Epidermal melanocyte (primary cell): ENCODE measurements around the gene TP73.

Source experiments
- DNase-seq: peaks from one replicate; pipeline ENCODE4 v3.0.0; 2011; ENCODE audit warnings: low spot score; ENCODE audit not compliant: insufficient read length

Gene TP73

GRCh38 chr1:3685222-3685621 is 32.9 kb downstream of the TP73 start:
- no peak for DNase-seq

DNA sequence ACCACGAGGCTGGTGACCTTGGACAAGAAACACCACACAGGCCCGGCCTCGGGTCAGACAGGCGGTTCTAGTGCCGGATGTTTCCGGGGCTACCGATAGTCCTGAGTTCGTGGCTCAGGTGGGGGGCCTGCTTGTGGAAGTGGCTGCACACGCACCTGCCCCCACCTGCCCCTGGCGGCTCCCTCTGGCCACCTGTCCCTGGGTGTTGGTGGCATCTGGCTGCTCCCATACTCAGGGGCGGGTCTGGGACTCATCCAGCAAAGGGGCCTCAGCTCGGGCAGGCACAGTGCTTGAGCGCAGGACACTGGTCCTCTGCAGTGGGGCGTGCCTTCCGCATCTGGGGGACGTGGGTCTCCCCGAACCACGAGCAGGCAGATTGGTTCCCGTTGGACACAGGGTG is 33.6 kb downstream of the TP73 start:
- no peak for DNase-seq

DNA sequence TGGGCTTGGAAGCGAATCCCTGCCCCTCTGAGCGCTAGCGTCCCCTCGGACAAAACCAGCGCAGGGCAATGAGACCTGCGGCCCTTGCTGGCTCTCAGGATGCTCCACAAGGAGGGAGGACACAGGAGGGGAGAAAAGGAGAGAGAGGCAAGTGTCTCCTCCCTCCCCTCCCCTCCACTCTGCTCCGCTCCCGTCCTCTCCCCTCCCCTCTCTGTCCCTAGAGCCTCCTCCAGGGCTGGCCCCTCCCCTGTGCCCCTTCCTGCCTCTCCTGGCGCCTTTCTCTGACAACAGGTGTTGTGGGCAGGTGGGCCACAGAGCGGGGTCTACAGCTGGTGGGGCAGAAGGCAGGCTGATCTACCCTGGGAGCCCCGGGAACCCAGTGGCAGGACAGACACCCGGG is 35.2 kb downstream of the TP73 start:
- DNase-seq: no peak

- no peak for DNase-seq
Measured at GRCh38 chr1:3688356-3689137, 36.2 kb downstream of the TP73 start.

DNA sequence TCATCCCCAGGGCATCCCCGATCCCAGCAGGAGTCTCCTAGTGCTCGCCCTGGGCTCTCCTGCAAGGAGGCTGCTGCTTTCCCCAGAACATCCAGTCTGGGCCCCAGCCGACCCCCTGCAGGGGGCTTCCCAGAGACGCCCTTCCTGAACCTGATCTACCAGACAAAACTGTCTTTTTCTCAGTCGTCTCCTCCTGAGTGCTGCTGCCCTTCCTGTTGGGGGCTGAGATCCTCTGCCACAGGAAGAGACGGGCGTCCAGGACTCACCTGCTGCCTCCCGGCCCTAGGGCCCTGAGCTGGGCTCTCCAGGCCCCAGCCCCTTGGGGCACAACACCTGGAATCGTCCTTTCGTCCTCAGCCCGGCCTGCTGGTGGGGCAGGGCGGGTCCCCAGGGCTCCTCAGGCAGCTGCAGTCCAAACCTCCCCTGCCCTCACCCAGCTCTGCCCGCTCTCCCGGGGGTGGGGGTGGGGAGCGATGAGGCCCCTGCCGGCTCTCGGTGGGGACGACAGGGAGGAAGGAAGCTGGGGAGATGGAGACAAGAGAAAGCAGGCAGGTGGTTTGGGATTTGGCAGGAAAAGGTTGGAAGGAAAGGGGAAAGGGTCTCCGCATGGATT is 36.9 kb downstream of the TP73 start:
- no peak for DNase-seq

DNA sequence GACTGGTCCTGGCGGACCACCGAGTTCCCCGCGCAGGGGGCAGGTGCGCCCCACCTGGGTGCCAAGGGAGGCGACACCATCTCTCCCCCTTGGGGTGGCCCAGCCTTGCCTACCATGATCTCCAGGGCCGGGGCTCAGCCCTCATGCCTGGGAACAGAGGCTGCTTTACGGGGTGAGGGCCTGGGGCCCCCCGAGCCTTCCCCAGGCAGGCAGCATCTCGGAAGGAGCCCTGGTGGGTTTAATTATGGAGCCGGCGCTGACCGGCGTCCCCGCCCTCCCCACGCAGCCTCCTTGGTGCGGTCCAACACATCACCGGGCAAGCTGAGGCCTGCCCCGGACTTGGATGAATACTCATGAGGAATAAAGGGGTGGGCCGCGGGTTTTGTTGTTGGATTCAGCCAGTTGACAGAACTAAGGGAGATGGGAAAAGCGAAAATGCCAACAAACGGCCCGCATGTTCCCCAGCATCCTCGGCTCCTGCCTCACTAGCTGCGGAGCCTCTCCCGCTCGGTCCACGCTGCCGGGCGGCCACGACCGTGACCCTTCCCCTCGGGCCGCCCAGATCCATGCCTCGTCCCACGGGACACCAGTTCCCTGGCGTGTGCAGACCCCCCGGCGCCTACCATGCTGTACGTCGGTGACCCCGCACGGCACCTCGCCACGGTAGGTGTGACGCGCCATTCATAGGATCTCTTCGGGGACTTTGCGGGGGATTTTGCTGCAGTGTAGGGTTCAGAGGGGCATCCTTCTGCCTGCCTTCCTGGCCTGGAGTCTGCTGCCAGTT is 38.2 kb downstream of the TP73 start:
- no peak for DNase-seq

DNA sequence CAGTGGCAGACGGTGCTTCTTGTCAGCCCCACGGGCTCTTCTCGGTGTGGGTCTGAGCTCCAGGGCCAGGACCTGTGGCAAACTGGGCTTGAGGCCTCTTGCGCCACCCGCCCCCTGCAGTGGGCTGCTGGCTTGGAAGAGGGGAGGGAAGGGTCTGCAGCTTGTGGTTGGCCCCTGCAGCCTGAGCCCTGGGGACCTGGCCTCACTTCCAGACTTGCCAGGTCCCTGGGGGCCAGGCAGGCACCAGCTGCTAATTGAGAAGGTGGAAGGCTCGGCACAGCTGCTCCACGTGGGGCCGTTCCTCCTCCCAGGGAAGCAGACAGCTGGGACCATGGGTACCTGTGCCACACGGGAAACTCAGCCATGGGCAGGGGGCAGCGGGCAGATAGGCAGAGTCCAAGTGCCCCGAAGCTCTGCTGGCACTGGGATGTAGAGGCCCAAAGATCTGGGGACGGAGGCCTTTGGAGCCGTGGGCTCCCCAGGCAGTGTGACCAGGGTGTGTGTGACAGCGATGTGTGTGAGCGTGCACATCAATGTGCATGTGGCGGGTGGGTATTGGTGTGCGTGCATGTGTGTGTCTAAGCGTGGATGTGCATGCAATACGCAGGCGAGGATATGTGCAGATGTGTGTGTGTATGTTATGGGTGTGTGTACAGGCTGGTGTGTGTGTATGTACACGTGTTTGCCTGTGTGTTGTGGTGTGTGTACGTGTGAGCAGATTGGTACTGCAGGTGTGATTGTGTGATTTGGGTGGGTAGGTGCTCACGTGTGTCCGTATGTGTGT is 39.3 kb downstream of the TP73 start:
- no peak for DNase-seq

DNA sequence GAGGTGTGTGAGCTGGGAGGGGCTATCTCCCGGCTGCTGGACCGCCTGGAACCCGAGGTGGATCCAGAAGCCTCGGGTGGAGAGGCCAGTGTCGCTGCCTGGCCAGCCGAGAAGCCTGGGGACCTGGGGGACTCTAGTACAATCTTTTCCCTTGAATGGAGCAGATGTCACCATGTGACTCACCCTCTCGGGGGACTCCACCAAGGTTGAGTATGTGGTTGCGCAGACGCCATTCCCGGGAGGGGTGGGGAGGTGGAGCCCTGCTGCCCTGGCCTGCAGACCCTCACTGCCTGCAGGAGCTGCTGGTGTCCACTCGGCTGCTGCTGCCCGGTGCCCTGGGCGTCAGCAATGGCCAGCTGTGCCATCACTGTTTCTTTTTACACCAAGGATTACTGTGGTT is 40.3 kb downstream of the TP73 start:
- no peak for DNase-seq

DNA sequence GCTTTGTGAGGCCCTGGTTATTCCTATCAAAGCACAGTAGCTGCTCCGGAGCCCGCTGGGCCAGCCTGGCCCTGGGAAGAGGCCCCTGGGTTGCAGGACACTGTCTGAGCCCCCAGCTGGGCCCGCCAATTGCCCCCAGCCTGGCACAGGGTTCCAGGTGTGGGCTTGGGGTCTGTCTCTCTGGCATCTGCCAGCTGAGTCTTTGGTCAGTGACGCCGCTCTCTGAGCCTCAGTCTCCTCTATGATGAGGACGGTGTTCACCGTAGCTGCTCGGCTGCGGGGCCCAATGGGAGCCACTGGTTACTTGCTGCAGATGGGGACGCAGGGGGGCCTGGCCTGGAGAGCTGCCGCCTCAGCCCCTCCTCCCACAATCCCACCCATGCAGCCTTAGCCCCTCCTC is 41.0 kb downstream of the TP73 start:
- no peak for DNase-seq

GRCh38 chr1:3695326-3696217 is 43.3 kb downstream of the TP73 start:
- peak; percentile 77 for DNase-seq

DNA sequence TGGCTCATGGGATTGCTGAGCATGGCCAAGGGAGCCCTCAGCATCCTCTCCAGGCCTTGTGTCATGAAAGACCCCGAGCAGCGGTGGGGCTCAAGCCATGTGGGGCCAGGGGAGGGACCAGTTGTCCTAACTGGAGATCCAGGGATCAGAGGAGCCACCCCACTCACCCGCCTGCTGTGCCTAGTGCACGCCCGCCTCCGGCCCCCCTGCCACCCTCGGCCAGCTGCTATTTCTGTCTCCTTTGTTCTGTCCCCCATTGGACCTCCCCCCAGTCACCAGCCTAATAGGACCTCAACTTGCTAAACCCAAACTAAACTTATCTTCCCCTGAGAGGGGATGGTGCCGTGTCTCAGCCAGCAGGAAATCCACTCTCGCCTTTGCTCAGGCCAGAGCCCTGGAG is 44.4 kb downstream of the TP73 start:
- DNase-seq: no peak

DNA sequence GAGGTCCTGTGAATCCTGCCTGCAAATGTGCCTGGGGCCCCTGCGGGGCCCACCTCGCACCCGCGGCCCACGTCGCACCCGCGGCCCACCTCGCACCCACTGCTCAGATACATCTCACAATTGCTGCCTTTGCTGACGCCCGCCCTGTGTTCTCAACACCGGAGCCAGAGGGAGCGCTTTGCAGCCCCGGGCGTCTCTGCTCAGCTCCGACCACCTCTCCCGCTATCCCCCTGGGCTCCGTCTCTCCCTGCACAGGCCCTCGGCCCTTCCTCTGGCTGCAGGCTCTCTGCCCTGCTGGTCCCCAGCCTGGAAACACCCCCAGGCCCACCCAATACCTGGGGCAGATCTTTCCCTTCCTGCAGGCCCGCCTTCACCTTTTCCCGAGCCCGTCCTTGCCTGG is 44.8 kb downstream of the TP73 start:
- DNase-seq: no peak

DNA sequence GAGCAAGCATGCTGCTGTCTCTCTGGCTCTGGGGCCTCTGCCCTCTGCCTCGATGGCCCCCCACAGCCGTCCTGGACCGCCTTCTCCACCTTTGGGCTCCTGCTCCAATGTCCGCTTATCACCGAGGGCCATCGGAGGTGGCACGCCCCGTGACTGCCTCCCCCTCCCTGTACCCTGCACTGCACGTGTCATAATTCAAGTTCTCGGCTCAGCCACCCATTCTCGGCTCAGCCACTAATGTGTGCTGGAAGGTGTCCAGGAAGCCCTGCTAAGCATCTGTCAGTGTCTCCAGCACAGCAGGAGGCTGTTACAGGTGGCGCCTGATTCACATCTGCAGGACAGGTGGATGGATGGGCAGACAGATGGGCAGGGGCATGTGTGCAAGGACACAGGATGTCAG is 45.5 kb downstream of the TP73 start:
- no peak for DNase-seq

- DNase-seq: no peak
Measured at GRCh38 chr1:3698660-3699408, 46.5 kb downstream of the TP73 start.

DNA sequence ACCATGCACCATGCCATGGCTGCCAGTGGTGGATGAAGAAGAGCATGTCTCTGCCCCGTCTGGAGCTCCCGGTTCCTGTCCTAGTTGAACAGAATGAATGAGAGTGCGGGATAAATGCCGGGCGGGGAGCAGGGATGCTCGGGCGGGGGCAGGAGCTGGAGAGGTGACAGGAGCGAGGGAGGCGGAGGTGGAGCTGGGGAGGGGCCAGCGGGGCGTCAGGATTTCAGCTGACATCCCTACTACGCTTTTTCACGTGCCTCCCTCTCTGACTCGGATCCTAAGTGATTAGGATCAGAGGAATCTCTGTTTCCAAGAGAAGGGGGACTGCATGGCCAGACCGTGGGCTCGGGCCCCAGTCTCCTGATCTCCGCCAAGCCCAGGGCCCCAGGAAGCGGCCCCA is 47.3 kb downstream of the TP73 start:
- no peak for DNase-seq

DNA sequence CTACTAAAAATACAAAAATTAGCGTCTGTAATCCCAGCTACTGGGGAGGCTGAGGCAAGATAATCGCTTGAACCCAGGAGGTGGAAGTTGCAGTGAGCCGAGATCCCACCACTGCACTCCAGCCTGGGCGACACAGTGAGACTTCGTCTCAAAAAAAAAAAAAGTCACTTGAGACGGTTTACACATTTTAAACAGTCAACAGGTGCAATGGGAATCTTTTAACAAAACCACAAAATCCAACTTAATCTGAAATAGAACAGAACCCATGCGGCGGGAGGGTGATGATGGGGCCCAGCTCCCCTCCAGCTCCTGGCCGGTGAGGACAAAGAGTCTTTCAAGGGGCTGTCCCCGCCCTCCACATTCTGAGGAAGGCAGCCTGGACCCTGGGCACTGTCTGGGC is 48.3 kb downstream of the TP73 start:
- DNase-seq: no peak

DNA sequence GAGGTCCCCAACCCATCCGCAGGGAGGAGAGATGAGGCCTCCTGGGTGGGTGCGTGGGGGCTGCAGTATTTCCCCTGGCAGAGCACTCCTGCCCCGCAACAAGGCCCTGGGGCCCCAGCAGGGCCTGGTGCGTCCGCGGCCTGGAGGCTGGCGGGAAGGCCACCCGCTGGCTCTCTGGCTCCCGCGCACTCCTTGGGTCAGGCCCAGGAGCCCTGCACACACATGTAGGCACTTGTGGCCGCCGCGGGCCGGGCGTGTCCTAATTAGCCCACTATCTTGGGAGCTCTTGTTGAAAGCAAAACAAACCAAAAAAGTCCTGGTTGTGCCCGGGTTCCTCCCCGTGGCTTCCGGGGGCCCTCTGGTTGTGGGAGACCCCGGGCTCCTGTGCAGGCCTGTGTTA is 50.2 kb downstream of the TP73 start:
- DNase-seq: no peak

DNA sequence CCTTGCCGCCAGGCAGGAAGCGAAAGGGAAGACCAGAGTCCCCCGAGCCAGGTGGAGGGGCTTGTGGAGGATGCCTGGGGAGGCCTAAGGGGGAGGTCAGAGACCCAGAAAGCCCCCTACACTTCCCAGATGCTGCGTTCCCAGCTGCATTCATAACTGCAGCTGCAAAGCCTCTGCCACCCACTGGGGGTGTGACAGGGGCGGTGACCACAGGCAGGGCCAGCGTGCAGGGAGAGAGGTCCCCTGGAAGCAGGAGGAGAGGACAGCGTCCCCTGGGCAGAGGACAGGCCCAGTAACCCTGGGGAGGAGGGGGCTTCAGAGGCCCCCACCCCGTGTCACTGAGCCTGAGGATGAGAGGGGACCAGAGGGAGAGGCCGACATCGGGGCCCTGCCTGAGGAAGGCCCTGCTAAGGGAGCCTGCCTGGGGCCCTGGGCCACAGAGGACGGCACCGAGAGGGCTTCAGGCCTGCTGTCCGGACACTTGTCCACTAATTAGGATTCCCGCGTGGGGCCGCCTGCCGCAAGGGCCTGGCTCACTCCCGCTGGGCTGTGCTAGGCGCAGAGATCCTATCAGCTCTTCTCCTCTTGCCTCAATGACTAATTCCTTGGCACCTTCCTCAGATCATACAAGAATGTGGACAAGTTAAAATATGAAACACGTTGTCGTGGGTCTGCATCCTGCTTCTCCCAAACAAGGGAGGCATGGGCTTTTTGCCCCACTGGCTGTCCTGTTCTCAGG is 50.8 kb downstream of the TP73 start:
- DNase-seq: no peak

DNA sequence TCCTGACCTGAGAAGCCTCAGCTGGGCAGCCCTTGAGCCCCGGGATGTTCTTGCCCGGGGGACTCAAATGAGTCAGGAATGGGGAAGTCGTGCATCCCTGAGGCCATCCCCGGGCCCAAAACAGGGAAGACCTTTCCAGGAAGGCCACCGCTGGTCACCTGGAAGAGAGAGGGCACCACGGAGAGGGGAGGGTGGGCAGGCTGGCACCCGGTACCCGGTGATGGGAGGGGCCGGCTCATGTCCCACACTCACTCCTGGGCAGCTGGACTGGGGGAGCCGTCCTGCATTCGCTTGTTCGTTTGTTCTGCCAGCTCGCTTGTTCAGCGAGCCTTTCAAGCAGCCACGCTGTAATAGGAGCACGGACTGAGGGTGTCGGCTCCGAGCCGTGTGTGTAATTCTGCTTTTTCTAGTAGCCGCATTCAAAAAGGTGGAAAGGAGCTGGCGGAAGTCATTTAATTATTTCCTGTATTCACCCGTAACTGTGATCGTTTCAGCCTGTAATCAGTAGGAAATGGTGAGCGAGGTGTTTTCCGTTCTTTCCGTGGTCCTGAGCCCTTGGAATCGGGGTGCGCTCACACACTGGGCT is 51.6 kb downstream of the TP73 start:
- DNase-seq: no peak
